Measurements from ENCODE around the gene WDR54.

The WDR54 gene

GRCh38 chr2:74421221-74421870 lies at the start of gene WDR54, which contains the start of gene C2orf81:
Gene WDR54 (plus strand): TSS chr2:74421730. CDS start chr2:74422154, 424 bp downstream.
Gene C2orf81 (minus strand): TSS chr2:74421619. CDS start chr2:74421560, 59 bp downstream.
- peak; percentile 86 to 87 for DNase-seq

GRCh38 chr2:74372674-74373073 lies 48.9 kb upstream of the WDR54 start:
- no peak for DNase-seq

- DNase-seq = no peak
Observed at GRCh38 chr2:74373221-74373676, 48.3 kb upstream of the WDR54 start.

GRCh38 chr2:74373985-74374384 lies 47.5 kb upstream of the WDR54 start:
- DNase-seq = no peak

- DNase-seq = no peak
Observed at GRCh38 chr2:74374509-74375205, 46.9 kb upstream of the WDR54 start.

GRCh38 chr2:74375838-74376237 lies 45.7 kb upstream of the WDR54 start:
- peak in 1 of 2 experiments; percentile 12 for DNase-seq

GRCh38 chr2:74378007-74378406 lies 43.5 kb upstream of the WDR54 start:
- no peak for DNase-seq

GRCh38 chr2:74379851-74380789 lies 41.4 kb upstream of the WDR54 start, which contains the start of gene DCTN1:
Gene DCTN1 (minus strand): TSS chr2:74380311. CDS start chr2:74380037, 274 bp downstream.
- peak; percentile 8 to 18 for DNase-seq

GRCh38 chr2:74381751-74382150 lies 39.8 kb upstream of the WDR54 start:
- no peak for DNase-seq

- DNase-seq = no peak
Observed at GRCh38 chr2:74383254-74383653, 38.3 kb upstream of the WDR54 start.

- no peak for DNase-seq
Observed at GRCh38 chr2:74384051-74384450, 37.5 kb upstream of the WDR54 start.

- DNase-seq = no peak
Observed at GRCh38 chr2:74385396-74385795, 36.1 kb upstream of the WDR54 start.

- no peak for DNase-seq
Observed at GRCh38 chr2:74387346-74387745, 34.2 kb upstream of the WDR54 start.

- no peak for DNase-seq
Observed at GRCh38 chr2:74390606-74391005, 30.9 kb upstream of the WDR54 start.

GRCh38 chr2:74391209-74391579 lies 30.3 kb upstream of the WDR54 start:
- DNase-seq = peak in 1 of 2 experiments; percentile 10

- peak; percentile 92 to 94 for DNase-seq
Observed at GRCh38 chr2:74391580-74392448, 29.7 kb upstream of the WDR54 start.

GRCh38 chr2:74392449-74392743 lies 29.1 kb upstream of the WDR54 start:
- DNase-seq = no peak

GRCh38 chr2:74393525-74393924 lies 28.0 kb upstream of the WDR54 start:
- no peak for DNase-seq

- DNase-seq = no peak
Observed at GRCh38 chr2:74396149-74396548, 25.4 kb upstream of the WDR54 start.

- DNase-seq = peak; percentile 64 to 83
Observed at GRCh38 chr2:74399785-74400184, 21.7 kb upstream of the WDR54 start.

- DNase-seq = no peak
Observed at GRCh38 chr2:74401891-74402290, 19.6 kb upstream of the WDR54 start.

- no peak for DNase-seq
Observed at GRCh38 chr2:74406035-74406434, 15.5 kb upstream of the WDR54 start.
